Measurements from ENCODE around the gene COP1. TPM values are rescaled to one million over a fixed set of nuclear protein-coding genes. Genes with fewer than 3 reads are reported as not detected.

COP1 gene
- total and polyA plus RNA-seq, 2 of the 4 experiments (the other 2 are of a cell fraction) = 17.8 to 35.0 TPM

DNA sequence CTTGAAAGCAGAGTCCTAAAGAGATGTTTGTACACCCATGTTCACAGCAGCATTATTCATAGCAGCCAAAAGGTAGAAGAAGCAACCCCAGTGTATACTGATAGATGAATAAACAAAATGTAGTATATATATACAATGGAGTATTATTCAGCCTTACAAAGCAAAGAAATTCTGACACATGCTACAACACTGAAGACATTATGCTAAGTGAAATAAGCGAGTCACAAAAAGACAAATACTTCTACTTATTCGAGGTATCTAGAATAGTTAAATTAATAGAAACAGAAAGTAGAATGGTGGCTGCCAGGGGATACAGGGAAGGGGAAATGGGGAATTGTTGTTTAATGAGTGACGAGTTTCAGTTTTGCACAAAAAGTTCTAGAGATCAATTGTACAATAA lies 23.5 kb downstream of the COP1 start:
- DNase-seq = peak; percentile 60
- no peak overlapping the region for H4K8ac ChIP-seq (ENCODE audit: low read depth in 2 of 2, low read length in 2 of 2)
- H2BK15ac ChIP-seq (ENCODE audit: low read depth, low read length) = no peak overlapping the region
- peaks cover 3% of the 10 kb centered on the region; the same call in 1 of the 2 replicates for H3K36me3 ChIP-seq (ENCODE audit: control insufficient read depth, insufficient read depth, low read length)
- TF ChIP-seq NFE2L2 (IDR thresholded peaks at IDR 0.05; ENCODE audit: low read depth, low read length) = no peak
- TF ChIP-seq RCOR1 (IDR thresholded peaks at IDR 0.05; ENCODE audit: insufficient replicate concordance, low read length) = no peak
- no peak for TF ChIP-seq RAD21 (IDR thresholded peaks at IDR 0.05; ENCODE audit: low read length)
- TF ChIP-seq CHD1 (IDR thresholded peaks at IDR 0.05; ENCODE audit: low read depth, low read length) = no peak
- TF ChIP-seq MXI1 (IDR thresholded peaks at IDR 0.05; ENCODE audit: borderline replicate concordance, low read depth, low read length) = no peak
- no peak for TF ChIP-seq FOS (IDR thresholded peaks at IDR 0.05; ENCODE audit: low read depth, low read length)
- TF ChIP-seq, protein P1, sequence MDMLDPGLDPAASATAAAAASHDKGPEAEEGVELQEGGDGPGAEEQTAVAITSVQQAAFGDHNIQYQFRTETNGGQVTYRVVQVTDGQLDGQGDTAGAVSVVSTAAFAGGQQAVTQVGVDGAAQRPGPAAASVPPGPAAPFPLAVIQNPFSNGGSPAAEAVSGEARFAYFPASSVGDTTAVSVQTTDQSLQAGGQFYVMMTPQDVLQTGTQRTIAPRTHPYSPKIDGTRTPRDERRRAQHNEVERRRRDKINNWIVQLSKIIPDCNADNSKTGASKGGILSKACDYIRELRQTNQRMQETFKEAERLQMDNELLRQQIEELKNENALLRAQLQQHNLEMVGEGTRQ (IDR thresholded peaks at IDR 0.05; ENCODE audit: low read depth, low read length) = no peak
- TF ChIP-seq MAFK (IDR thresholded peaks at IDR 0.05; ENCODE audit: low read depth, low read length) = no peak
- no peak for TF ChIP-seq RFX5 (IDR thresholded peaks at IDR 0.05; ENCODE audit: low read depth, low read length)
- TF ChIP-seq SMC3 (IDR thresholded peaks at IDR 0.05; ENCODE audit: low read depth, low read length) = no peak
- TF ChIP-seq, protein P2, sequence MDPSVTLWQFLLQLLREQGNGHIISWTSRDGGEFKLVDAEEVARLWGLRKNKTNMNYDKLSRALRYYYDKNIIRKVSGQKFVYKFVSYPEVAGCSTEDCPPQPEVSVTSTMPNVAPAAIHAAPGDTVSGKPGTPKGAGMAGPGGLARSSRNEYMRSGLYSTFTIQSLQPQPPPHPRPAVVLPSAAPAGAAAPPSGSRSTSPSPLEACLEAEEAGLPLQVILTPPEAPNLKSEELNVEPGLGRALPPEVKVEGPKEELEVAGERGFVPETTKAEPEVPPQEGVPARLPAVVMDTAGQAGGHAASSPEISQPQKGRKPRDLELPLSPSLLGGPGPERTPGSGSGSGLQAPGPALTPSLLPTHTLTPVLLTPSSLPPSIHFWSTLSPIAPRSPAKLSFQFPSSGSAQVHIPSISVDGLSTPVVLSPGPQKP (IDR thresholded peaks at IDR 0.05; ENCODE audit: borderline replicate concordance, low read depth, low read length) = no peak
- no peak for TF ChIP-seq CEBPB (IDR thresholded peaks at IDR 0.05; ENCODE audit: low read depth, low read length)
- TF ChIP-seq BHLHE40 (IDR thresholded peaks at IDR 0.05; ENCODE audit: low read depth, low read length) = no peak
- TF ChIP-seq MAZ (IDR thresholded peaks at IDR 0.05; ENCODE audit: borderline replicate concordance, low read depth, low read length) = no peak
- TF ChIP-seq POLR2A (IDR thresholded peaks at IDR 0.05; ENCODE audit: low read depth, low read length) = no peak
- TF ChIP-seq, protein P3, sequence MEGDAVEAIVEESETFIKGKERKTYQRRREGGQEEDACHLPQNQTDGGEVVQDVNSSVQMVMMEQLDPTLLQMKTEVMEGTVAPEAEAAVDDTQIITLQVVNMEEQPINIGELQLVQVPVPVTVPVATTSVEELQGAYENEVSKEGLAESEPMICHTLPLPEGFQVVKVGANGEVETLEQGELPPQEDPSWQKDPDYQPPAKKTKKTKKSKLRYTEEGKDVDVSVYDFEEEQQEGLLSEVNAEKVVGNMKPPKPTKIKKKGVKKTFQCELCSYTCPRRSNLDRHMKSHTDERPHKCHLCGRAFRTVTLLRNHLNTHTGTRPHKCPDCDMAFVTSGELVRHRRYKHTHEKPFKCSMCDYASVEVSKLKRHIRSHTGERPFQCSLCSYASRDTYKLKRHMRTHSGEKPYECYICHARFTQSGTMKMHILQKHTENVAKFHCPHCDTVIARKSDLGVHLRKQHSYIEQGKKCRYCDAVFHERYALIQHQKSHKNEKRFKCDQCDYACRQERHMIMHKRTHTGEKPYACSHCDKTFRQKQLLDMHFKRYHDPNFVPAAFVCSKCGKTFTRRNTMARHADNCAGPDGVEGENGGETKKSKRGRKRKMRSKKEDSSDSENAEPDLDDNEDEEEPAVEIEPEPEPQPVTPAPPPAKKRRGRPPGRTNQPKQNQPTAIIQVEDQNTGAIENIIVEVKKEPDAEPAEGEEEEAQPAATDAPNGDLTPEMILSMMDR (conservative IDR thresholded peaks at IDR 0.05; ENCODE audit: low read depth, low read length) = no peak
- H4K5ac ChIP-seq (ENCODE audit: low read depth, low read length) = no peak overlapping the region
- H3K27me3 ChIP-seq (ENCODE audit: control insufficient read depth, insufficient read depth, low read length) = no peaks in the 10 kb centered on the region
- H3K4me2 ChIP-seq (ENCODE audit: low read depth, low read length) = peak overlapping the region; percentile 72; the same call in 1 of the 2 replicates
- H3K9me1 ChIP-seq (ENCODE audit: insufficient read depth, low read length) = peaks cover 4% of the 10 kb centered on the region; the same call in 1 of the 2 replicates
- in situ Hi-C loops (cut with MboI; ENCODE audit: low sequenced_read_pairs) (no loop called here), intact Hi-C loops (cut with micrococcal nuclease) (loop anchor here (5.0 kb wide), 1 partner anchor 36 kb away; no protein-coding TSS in a partner anchor), dilution Hi-C loops (cut with HindIII; ENCODE audit: low sequenced_read_pairs, unreplicated experiment) (no loop called here)
- no peak overlapping the region for H4K91ac ChIP-seq (ENCODE audit: insufficient read depth, low read depth, low read length)
- H2BK20ac ChIP-seq (ENCODE audit: low read depth, low read length) = no peak overlapping the region
- peaks cover 29 to 49% of the 10 kb centered on the region in 2 experiments for H3K79me1 ChIP-seq (ENCODE audit: low read depth in 1 of 2, low read length in 2 of 2)
- no peak overlapping the region for H2AFZ ChIP-seq (replicated peaks; ENCODE audit: low read length, poor library complexity)
- BruUV-seq (replicated peaks) = no TSS peak
- H2BK120ac ChIP-seq (ENCODE audit: low read depth, low read length) = no peak overlapping the region
- no peak overlapping the region for H3K18ac ChIP-seq (ENCODE audit: low read depth, low read length)
- ChIA-PET POLR2A (ENCODE audit: unreplicated experiment) (no interaction called here), CTCF (no interaction called here)
- H3K4me1 ChIP-seq (ENCODE audit: control insufficient read depth, insufficient read depth, low read length) = peaks cover 3% of the 10 kb centered on the region; the same call in 1 of the 2 replicates
- no peak overlapping the region for H3K4ac ChIP-seq (ENCODE audit: low read depth, low read length)
- H2AK5ac ChIP-seq (ENCODE audit: low read depth, low read length) = no peak overlapping the region
- H4K20me1 ChIP-seq (ENCODE audit: insufficient read depth, low read length) = peaks cover 40% of the 10 kb centered on the region; the same call in 1 of the 2 replicates
- H3K9me3 ChIP-seq (ENCODE audit: control insufficient read depth, insufficient read depth, low read length) = no peaks in the 10 kb centered on the region
- no CpG with 5 or more reads among the region's 3 CpGs for WGBS, 2 experiments (ENCODE audit: extremely low coverage in 2 of 2, insufficient read length in 1 of 2)
- H3K4me3 ChIP-seq (ENCODE audit: insufficient read depth, low read depth, low read length) = no peak overlapping the region
- ATAC-seq (ENCODE audit: low read depth) = peak; percentile 82
- no peak overlapping the region for H3K56ac ChIP-seq (ENCODE audit: extremely low read depth, insufficient read depth, low read length)
- H3K23ac ChIP-seq (ENCODE audit: low read depth, low read length) = no peak overlapping the region
- H3K27ac ChIP-seq (ENCODE audit: insufficient read depth, low read length) = no peak overlapping the region
- H2AK9ac ChIP-seq (replicated peaks; ENCODE audit: low read depth, low read length, poor library complexity) = no peak overlapping the region
- H3K9ac ChIP-seq (ENCODE audit: low read depth, low read length) = no peak overlapping the region
- no peak overlapping the region for H3K14ac ChIP-seq (replicated peaks; ENCODE audit: low read depth, low read length)
- peak overlapping the region; percentile 42 for H2BK5ac ChIP-seq (ENCODE audit: low read depth, low read length, poor library complexity, severe bottlenecking)

All from IMR-90 (cell line).